ENCODE measurements around the gene DCLK1.

GRCh38 chr13:36157480-36157879 is 26.3 kb upstream of the DCLK1 start:
- TF ChIP-seq POLR2A (IDR thresholded peaks at IDR 0.05) (no peak), CTCF (IDR thresholded peaks at IDR 0.05) (no peak)

Measured in esophagus squamous epithelium (tissue), 4 donors.